HG03139 (cell line): Measurements from ENCODE around the gene SCTR.
A peak's percentile ranks its signal among the peaks of the same experiment; 100 is the strongest.

Source experiments
- ATAC-seq: cut with Tn5 transposase; IDR thresholded peaks from one replicate; pipeline ENCODE4 v1.9.1; 2021; ENCODE audit not compliant: unreplicated experiment

SCTR gene

DNA sequence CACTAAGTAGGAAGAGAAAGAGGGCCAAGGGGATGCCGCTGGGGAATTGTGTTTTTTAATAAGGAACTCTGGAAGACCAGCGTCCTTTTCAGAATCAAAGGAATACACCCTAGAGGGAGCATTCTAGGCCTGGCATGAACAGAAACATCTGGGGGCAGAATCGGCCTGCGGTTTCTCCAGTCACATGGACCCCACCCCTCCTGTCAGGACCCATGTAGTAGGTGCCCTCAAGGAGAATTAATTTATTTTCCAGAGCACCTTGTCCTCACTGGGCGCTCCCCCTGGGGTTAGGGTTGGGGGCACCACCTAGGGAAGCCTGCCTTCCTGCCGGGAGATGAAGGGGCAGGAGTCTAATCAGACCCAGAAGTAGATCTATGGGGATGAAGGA, 48.4 kb downstream of the SCTR start:
- peak; percentile 14 for ATAC-seq

DNA sequence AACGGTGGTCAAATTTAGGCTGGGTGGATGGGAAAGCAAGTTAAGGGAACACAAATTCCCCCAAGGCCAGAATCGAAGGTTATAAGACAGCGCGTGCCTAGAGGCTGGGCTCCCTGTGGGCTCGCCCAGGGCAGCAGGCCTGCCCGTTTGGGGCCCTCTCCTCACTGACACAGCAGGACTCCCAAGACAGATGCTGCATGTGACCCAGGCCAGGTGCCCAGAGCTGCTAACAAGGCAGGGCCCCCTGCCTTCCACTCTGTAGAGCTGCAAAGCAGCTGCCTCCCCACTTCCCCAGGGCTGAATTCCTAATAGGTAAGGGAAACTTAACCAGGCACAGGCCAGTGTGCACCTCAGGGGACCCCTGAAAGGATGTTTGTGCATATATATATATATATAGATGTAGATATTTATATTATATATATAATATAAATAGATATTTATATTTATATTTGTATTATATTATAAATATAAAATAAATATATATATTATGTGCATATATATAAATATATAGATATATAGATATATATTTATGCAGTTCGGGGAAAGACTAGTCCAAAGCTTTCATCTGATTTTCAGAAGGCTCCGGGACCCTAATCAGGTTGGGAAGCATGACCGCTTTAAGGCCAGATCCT, 48.9 kb downstream of the SCTR start:
- no peak for ATAC-seq

DNA sequence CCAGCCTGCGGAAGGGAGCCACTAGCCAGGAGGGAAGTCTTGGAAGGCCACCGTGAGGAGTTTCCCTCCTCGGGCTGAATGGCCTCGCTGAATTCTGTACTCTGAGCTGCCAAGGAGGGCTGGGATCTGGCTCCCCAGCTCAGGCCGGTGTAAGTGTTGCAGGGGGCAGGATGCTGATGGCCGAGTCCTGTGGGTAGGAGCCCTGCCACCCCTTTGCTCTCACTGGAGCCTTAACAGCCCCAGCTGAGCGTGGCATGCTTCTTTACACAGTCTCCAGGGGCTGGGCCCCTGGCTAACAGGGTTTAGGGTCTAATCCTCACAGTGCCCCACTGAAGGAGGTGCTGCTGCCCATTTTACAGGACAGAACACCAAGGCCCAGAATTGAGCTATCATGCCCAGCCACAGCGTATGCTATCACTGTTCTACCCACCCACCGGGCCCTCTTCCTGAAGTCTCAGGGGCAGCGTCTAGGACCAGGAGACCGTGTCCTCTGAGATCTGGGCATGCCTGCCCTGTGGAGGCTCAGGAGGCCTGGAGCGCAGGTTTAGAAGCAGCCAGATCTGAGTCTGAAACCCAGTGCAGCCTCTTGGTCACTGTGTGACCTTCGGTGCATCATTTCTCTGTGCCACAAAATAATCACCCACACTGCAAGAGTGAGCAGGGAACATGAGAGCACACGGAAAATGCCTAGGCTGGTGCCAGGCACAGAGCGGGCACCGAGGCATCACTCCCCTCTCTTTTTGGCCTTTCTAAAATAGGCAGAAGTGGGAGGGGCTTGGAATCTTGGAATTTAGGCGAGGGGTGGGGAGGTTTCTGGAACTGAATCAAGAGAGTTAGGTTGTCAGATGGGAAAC, 49.7 kb downstream of the SCTR start:
- ATAC-seq: no peak

DNA sequence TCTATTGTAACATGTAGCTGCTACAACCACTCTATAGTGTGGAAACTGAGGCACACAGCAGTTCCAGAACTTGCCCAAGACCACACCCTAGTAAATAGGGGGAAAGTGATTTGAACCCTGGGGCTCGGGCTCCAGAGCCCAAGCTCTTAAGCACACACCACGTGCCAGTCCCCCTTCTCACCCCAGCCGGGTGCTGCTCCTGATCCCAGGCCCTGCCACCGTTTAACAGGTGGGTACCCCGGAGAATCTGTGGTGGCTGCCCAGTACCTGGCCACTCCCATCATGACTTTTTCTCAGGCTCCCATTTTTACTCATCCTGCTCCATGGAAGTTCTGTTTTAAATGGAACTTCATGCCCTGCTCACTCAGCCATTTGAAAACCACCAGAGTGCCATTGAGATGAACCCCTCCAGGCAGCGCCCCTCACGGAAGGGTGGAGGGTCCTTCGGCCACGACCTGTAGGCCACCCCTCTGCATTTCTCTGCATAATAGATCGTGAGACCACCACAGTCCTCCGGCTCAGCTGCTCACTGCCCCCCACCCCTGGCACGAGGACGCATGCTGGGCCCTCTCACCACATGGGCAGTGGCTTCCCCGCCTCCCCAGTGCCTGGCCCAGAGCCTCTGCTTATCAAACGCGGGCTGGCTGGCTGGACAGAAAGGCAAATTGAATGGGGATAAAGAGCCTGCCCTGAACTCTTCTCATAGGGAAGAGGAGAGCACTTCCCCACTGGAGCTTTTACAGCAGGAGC, 50.5 kb downstream of the SCTR start:
- no peak for ATAC-seq

DNA sequence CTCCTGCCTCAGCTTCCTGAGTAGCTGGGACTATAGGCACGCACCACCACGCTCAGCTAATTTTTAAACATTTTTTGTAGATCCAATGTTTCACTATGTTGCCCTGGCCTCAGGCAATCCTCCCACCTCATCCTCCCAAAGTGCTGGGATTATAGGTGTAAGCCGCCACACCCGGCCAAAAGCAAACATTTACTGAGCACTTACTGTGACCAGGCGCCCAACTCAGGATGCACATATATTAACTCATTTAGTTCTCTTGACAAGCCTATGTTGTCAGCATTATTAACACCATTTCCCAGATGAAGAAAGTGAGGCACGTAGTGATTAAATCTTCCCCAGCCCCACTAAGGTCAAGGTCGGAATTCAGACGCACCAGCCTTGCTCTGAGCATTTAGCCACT, 51.5 kb downstream of the SCTR start:
- ATAC-seq: no peak

DNA sequence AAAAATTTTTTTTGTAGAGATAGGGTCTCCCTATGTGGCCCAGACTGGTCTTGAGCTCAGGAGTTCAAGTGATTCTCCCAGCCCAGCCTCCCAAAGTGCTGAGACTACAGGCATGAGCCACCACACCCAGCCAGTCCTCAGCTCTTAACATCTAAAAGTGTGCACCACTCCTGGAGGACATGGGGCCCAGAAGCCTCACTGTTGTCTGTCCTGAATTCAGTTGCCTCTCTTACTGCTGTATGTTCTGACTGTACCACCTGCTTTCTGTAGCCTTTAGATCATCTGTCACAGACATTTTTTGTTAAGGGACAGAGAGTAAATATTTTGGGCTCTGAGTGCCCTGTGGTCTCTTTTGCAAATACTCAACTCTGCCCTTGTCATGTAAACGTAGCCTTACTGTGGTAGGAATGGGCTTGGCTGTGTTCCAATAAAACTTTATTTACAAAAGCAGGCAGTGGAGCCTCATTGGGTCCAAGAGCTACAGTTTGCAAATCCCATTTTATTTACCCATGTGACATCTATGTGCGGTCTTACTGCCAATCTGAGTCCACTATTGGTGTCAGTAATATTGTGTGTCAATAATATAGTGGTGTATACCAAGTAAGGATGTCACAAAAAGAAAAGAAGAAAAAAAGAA, 54.5 kb downstream of the SCTR start:
- ATAC-seq: no peak

DNA sequence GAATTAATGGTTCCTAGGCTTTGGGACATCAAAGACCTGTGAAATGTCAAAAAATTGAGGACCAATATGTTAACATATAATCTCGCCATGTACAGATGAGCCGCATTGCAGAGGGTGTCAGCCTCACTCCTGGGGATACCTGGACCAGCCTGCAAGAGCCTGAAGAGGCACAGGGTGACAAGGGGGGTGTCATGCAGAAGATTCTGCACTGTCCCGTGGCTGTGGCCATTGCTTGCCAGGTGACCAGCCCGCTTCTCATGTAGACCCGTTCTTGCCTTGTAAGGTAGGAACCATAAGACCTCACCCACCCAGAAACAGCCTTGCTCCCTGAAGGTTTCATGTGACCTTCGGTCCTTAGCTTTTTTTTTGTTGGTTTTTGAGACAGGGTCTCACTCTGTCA, 55.2 kb downstream of the SCTR start:
- no peak for ATAC-seq

DNA sequence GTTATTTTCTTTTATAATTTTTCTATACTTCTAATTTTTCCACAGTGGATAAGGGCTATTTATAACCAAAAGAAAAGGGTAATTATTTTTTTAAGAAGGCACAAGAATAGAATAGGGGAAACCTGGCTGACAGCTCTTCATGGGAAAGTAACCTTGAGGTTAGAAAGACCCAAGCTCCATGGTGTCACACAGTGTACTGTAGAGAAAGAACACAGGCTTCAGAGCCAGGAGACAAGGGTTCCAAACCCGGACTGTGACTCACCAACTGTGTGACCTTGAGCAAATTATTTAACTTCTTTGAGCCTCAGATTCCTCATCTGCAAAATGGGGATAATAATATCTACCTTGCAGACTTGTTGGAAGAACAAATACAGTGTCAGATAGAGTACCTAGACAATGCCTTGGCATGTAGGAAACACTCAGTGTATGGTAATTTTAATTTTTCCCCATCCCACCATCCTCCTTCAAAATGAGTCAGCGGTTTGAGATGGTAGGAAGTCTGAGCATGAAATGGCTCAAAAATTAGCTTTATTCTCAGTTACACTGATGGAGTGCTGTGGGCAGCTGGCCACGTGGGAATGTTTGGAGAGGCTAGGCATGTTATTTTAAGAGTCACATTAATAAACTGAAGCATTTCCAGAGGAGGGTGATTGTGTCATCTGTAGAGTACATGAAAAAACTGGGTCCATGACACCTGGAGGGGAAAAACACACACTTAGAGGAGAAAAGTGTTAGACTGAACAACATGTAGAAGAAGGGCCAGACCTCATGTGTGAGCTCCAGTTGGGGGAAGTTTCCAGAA, 55.9 kb downstream of the SCTR start:
- ATAC-seq: no peak

DNA sequence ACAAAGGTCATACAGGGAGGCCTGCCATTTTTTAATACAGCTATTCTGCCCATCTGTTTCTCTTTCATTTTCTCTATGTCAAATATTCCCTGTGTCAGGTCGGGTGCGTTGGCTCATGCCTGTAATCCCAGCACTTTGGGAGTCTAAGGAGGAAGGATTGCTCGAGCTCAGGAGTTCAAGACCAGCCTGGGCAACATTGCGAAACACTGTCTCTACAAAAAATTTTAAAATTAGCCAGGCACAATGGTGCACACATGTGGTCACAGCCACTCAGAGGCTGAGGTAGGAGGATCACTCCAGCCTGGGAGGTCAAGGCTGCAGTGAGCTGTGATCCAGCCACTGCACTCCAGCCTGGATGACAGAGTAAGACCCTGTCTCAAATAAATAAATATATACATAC, 57.9 kb downstream of the SCTR start:
- ATAC-seq: no peak

DNA sequence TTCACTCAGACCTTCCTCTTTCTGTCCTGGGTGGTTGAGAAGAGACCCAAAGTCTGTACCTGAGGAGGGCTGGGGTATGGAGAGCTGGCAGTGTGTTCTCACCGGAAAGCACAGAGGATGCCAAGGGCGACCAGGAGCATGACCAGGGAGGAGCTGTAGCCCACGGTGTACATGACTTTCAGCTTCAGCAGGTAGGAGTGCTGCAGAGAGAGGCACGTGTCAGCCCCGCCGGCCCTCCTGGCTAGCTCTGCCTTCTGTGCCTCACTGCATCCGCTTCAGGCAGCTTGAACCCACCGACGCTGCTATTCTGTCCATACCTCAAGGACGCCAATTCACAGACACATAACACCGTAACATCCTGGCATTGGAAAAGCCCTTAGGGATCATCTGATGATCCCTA, 58.6 kb downstream of the SCTR start:
- no peak for ATAC-seq

DNA sequence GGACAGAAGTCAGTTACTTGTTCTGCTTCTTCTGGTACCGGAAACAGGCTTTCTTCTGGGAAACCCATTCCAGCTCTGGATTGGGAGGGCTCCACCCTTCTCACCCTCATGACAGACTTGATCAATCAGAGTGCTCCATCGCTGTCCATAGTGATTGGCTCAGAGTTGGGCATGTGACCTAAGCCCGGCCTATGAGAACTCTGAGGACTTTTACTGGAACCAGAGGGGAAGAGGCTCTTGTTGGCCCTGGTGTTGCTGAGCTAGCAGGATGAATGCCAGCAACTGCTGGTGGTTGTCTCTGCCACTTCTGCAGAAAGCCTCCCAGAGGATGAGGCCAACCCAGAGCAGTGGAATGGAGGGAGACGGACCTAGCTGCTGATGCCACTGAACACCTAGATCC, 59.3 kb downstream of the SCTR start:
- no peak for ATAC-seq

DNA sequence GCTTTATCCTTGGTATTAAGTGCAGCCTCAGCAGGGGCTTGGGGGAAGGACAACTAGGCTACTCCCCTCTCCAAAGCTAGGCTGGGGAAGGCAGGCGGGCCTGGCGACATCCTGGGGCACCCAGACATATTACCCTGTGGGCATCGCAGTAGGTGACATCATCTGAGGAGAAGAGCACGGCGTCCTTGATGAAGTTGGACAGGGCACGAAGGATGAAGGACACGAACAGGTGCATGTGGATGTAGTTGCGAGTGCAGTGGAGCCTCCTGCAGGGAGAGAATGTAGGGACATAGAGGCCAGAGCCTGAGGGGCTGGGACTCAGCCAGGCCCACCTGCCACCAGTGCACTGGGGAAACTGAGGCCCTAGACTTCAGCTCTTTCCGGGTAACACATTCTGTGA, 60.3 kb downstream of the SCTR start:
- no peak for ATAC-seq

DNA sequence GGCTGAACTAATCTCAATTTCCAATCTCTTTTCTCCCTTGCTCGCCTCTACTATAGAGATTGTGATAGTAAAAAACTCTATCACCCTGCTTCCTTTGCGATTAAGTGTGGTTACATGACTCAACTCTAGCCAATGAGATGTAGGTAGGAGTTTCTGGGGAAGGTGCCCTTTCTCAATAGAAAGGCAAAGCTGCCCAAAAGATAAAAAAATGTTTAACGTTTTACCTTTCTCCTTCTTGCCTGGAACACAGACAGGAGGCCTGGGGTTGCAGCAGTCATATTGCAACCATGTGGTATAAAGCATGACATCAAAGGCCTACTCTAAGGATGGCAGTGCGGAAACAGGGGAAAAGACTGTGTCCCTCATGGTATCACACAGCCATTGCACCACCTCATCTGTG, 61.1 kb downstream of the SCTR start:
- ATAC-seq: no peak

DNA sequence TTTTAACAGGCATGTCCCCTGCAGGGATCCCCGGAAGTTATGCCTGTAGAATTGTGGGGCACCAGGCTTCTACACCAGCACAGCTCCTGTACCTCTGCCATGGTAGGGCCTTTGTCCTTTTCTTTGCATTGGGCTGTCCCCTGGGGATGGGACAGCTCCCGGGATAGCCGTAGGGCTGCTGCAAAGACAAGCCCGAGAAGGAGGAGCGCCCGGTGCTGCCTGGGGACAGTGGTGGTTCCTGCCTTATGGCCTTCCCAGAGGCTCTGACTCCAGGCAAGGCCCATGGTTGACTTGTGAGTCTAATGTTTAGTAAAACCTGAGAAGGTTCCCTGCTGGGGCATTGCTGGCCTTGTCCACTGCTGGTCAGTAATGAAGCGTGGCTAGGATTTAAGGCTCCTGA, 61.7 kb downstream of the SCTR start:
- ATAC-seq: no peak

DNA sequence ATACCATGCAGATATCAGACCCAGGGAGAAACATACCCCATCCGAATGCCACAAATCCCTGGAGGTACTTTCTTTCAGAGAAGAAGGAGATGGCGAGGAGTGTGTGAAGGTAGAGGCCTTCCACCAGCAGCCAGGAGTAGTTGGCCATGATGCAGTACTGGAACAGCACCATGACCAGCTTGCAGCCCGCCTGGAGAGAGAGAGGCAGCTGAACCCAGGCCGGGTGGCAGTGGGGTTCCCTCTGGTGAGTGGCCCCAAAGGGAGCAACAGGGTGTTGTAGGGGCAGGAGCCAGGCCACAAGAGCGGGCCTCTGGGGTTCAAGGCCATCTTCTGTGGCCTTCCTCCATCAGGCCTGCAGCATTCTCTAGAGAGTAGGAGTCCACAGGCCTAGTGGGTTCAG, 62.5 kb downstream of the SCTR start:
- no peak for ATAC-seq

DNA sequence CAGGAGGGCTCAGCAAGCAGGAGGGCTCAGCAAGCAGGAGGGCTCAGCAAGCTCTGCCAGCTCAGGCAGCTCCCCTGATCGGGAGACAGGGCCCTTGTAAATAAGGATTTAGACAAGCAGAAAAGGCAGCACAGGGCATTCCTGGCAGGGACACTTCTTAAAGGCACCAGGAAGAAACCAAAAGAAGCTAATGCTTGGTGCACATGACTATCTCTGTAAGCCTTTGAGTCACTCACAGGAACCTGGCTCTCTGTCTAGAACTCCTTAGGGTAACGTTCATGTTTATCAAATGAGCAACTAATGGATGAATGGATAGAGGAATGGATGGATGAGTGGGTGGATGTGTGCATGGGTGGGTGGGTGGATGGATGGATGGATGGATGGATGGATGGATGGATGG, 64.2 kb downstream of the SCTR start:
- ATAC-seq: no peak

DNA sequence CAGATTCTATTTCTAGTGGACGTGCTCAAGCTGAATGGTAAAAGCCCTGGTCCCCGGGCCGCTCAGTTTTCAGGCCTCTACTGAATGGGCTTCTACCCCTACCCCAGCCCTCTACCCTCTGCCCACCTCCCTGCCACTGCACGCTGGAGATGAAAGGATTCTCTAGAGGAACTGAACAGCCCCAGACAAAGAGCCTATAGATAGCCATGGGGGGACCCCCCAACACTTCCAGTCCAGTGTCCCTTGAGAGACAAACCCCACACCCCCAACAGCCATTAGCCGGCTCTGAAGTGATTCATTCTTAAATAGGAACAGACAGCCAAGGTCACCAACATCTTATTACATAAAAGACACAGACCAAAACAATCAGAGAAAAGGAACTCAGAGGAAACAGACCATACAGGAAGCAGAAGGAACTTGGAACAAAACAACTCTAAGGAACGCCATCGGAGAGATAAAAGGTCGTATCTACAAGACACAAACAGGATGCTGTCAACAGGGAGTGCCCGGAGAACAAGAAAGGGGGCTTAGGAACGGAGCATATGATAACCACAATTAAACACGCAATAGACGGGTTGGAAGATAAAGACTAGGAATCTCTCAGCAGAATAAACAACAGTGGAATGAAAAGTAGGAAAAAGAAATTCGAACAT, 69.1 kb downstream of the SCTR start:
- no peak for ATAC-seq

DNA sequence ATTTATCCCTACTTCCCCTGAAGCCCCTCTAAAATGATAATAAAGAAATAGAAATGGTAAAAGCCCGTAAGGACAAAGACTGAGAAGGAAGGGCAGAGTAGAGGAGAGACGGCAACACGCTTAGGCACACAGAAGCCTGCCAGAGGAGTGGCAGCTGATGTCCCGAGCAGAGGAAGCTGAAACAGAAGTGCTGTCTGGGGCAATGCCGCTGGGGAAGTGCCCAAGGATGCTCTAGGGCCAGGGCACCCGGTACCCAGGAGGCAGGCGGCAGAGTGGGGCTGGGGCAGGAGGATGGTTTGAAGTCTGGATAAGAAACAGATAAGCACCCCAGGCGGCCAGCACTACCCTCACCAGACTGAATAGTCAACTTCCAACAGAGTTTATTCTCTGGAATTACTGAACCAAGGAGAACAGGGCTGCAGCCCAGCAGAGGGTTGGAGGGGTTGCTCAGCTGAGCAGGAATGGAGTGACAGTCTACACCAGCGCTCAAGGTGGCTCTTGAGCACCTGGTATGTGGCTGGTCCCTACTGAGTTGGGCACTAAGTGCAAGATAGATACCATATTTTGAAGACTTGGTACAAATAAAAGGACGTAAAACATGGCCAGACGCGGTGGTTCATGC, 70.2 kb downstream of the SCTR start:
- ATAC-seq: no peak

DNA sequence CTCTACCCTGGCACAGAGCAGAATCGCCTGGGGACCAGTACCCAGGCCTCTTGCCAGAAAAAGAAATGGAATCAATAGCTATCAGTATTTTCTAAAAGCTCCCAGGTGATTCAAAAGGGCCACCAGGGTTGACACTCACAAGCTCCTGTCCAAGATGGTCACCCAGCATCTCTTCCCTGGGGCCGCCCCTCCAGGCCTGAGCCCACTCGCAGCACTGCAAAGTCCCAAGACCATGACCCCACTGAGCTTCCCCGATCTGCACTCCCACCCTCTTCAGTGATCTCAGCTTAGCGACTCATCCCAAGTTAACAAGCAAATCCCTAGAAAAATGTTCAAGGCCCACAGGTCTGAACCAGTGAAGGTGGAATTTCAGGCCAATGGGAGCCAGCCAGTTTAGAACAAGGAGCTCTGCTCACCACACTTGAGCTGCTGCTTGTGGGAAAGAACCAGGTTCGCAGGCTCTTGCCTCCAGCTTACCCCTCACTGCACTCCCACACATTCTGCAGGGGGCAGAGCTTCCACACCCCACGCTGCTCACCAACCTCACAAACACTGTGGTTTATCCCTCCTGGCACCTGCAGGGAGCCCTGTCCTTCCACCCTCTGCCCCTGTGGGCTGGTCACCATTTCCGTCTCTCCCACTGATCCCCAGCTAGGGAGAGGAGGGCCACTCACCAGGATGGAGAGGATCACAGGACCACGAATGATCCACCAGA, 72.8 kb downstream of the SCTR start:
- ATAC-seq: no peak
